C4-2B (cell line): Measurements from ENCODE around the gene XIRP2.

Source experiments
- H3K27ac ChIP-seq: fragments of 450-650 bp; 2 replicates; pipeline ENCODE4 v1.5.1; 2017
- ZFX ChIP-seq: fragments of 450-650 bp; IDR thresholded peaks from 2 replicates; pipeline ENCODE4 v1.6.1; 2017
- TF ChIP-seq, protein P1 (sequence below): fragments of 450-650 bp; conservative IDR thresholded peaks from 2 replicates; pipeline ENCODE4 v1.5.1; 2017; ENCODE audit warnings: mild to moderate bottlenecking

The XIRP2 gene

GRCh38 chr2:167132906-167133555 is 244.8 kb downstream of the XIRP2 start:
- TF ChIP-seq, protein P1, sequence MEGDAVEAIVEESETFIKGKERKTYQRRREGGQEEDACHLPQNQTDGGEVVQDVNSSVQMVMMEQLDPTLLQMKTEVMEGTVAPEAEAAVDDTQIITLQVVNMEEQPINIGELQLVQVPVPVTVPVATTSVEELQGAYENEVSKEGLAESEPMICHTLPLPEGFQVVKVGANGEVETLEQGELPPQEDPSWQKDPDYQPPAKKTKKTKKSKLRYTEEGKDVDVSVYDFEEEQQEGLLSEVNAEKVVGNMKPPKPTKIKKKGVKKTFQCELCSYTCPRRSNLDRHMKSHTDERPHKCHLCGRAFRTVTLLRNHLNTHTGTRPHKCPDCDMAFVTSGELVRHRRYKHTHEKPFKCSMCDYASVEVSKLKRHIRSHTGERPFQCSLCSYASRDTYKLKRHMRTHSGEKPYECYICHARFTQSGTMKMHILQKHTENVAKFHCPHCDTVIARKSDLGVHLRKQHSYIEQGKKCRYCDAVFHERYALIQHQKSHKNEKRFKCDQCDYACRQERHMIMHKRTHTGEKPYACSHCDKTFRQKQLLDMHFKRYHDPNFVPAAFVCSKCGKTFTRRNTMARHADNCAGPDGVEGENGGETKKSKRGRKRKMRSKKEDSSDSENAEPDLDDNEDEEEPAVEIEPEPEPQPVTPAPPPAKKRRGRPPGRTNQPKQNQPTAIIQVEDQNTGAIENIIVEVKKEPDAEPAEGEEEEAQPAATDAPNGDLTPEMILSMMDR = no peak
- TF ChIP-seq ZFX = no peak
- H3K27ac ChIP-seq = no peak overlapping the region

DNA sequence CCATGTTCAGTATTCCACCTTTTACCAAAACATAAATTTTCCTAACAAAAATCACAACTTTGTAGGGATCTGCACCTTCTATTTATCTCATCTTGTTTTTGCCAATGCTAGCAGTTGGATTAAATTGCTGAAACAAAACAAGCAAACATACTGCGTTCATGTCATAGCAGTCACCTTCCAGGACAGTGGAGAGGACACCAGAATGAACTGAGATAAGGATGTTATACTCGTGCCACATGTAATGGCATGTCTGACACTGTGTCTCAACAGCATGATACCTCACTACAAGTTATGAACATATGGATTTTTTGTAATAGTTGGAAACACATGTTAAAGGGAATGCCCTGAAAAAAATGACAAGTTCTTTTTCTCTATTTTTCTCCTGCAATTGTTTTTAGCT is 245.3 kb downstream of the XIRP2 start:
- no peak overlapping the region for H3K27ac ChIP-seq
- TF ChIP-seq ZFX = no peak
- TF ChIP-seq, protein P1 = no peak

GRCh38 chr2:167134381-167135072 is 246.2 kb downstream of the XIRP2 start:
- no peak overlapping the region for H3K27ac ChIP-seq
- TF ChIP-seq, protein P1 = no peak
- TF ChIP-seq ZFX = no peak

DNA sequence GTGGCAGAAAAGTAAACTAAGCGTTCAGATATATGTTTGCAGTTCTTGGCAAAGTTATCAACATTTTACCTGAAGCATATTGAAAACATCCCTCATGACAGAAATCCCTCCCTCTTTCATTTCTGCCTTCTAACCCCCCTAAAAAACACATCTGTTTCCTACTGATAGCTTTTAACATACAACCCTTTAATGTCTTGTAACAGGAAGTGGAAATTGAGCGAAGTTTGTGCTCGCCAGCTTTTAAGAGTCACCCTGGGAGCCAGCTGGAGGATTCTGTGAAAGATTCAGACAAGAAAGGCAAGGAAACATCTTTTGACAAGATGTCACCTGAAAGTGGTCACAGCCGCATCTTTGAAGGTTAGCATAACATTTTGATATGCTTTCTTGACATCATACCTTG is 247.4 kb downstream of the XIRP2 start:
- H3K27ac ChIP-seq = no peak overlapping the region
- TF ChIP-seq, protein P1 = no peak
- no peak for TF ChIP-seq ZFX

GRCh38 chr2:167136879-167137596 is 248.8 kb downstream of the XIRP2 start:
- H3K27ac ChIP-seq = no peak overlapping the region
- no peak for TF ChIP-seq ZFX
- TF ChIP-seq, protein P1 = no peak

- no peak overlapping the region for H3K27ac ChIP-seq
- TF ChIP-seq, protein P1 = no peak
- TF ChIP-seq ZFX = no peak
These were observed 252.1 kb downstream of the XIRP2 start for GRCh38 chr2:167140330-167140729.

GRCh38 chr2:167140767-167141166 is 252.5 kb downstream of the XIRP2 start:
- TF ChIP-seq, protein P1 = no peak
- no peak for TF ChIP-seq ZFX
- no peak overlapping the region for H3K27ac ChIP-seq
